ENCODE data around the gene ZSWIM1.

GRCh38 chr20:45892828-45893500 is 11.9 kb downstream of the ZSWIM1 start:
- no peak for TF ChIP-seq POLR2A (IDR thresholded peaks at IDR 0.05; ENCODE audit: low read length)
- no peak for TF ChIP-seq GATA1 (IDR thresholded peaks at IDR 0.05; ENCODE audit: low read depth, low read length)
